Measurements from ENCODE around the gene IQUB.

The IQUB gene

GRCh38 chr7:123500878-123501489 lies 33.4 kb downstream of the IQUB start:
- Mint-ChIP-seq H3K27me3 (ENCODE audit: low read depth) (no peaks in the 10 kb centered on the region), H3K27ac (peak overlapping the region in 1 of 3 experiments; percentile 54), H3K4me1 (peaks cover 16% of the 10 kb centered on the region), H3K4me3 (no peak overlapping the region), H3K9me3 (peaks cover 15% of the 10 kb centered on the region), H3K36me3 (ENCODE audit: low read depth) (peaks cover 19% of the 10 kb centered on the region)
- TF ChIP-seq CTCF (IDR thresholded peaks at IDR 0.05; ENCODE audit: unreplicated experiment in 3 of 3): no peak

- no peaks in the 10 kb centered on the region for H3K27me3 Mint-ChIP-seq (ENCODE audit: low read depth)
- H3K4me3 Mint-ChIP-seq: no peak overlapping the region
- H3K4me1 Mint-ChIP-seq: peaks cover 16% of the 10 kb centered on the region
- H3K36me3 Mint-ChIP-seq (ENCODE audit: low read depth): peaks cover 8% of the 10 kb centered on the region
- no peak overlapping the region for H3K27ac Mint-ChIP-seq
- TF ChIP-seq CTCF (IDR thresholded peaks at IDR 0.05; ENCODE audit: unreplicated experiment in 3 of 3): no peak
- H3K9me3 Mint-ChIP-seq: peaks cover 6% of the 10 kb centered on the region
Measured at GRCh38 chr7:123499211-123499970, 35.0 kb downstream of the IQUB start.

- no peaks in the 10 kb centered on the region for H3K27me3 Mint-ChIP-seq (ENCODE audit: low read depth)
- TF ChIP-seq CTCF (IDR thresholded peaks at IDR 0.05; ENCODE audit: unreplicated experiment in 3 of 3): no peak
- peaks cover 16% of the 10 kb centered on the region for H3K4me1 Mint-ChIP-seq
- no peak overlapping the region for H3K4me3 Mint-ChIP-seq
- H3K27ac Mint-ChIP-seq: peak overlapping the region in 1 of 3 experiments; percentile 4
- H3K36me3 Mint-ChIP-seq (ENCODE audit: low read depth): peaks cover under 1% of the 10 kb centered on the region
- H3K9me3 Mint-ChIP-seq: no peaks in the 10 kb centered on the region
Measured at GRCh38 chr7:123498601-123499000, 35.8 kb downstream of the IQUB start.

- no peak overlapping the region for H3K4me3 Mint-ChIP-seq
- no peaks in the 10 kb centered on the region for H3K36me3 Mint-ChIP-seq (ENCODE audit: low read depth)
- H3K27me3 Mint-ChIP-seq (ENCODE audit: low read depth): no peaks in the 10 kb centered on the region
- no peak overlapping the region for H3K27ac Mint-ChIP-seq
- no peak for TF ChIP-seq CTCF (IDR thresholded peaks at IDR 0.05; ENCODE audit: unreplicated experiment in 3 of 3)
- no peaks in the 10 kb centered on the region for H3K9me3 Mint-ChIP-seq
- peaks cover 16% of the 10 kb centered on the region for H3K4me1 Mint-ChIP-seq
Measured at GRCh38 chr7:123498031-123498430, 36.4 kb downstream of the IQUB start.

- Mint-ChIP-seq H3K27me3 (ENCODE audit: low read depth) (no peaks in the 10 kb centered on the region), H3K27ac (no peak overlapping the region), H3K4me1 (peaks cover 5% of the 10 kb centered on the region), H3K36me3 (ENCODE audit: low read depth) (no peaks in the 10 kb centered on the region), H3K4me3 (no peak overlapping the region), H3K9me3 (no peaks in the 10 kb centered on the region)
- peak; percentile 63 to 82 (median 67) for TF ChIP-seq CTCF (IDR thresholded peaks at IDR 0.05; ENCODE audit: unreplicated experiment in 3 of 3)
Measured at GRCh38 chr7:123494193-123494796, 40.1 kb downstream of the IQUB start.

All from nephron (organoid).